ENCODE data around the gene HOXA2. TPM values are rescaled to one million over a fixed set of nuclear protein-coding genes. Genes with fewer than 3 reads are reported as not detected.
A peak's percentile ranks its signal among the peaks of the same experiment; 100 is the strongest.

Gene HOXA2
- total and polyA plus RNA-seq, 2 of the 13 experiments (the other 11 are each of a cell fraction or from before 2014, with no cell fraction given) = 0.22 to 0.29 TPM

DNA sequence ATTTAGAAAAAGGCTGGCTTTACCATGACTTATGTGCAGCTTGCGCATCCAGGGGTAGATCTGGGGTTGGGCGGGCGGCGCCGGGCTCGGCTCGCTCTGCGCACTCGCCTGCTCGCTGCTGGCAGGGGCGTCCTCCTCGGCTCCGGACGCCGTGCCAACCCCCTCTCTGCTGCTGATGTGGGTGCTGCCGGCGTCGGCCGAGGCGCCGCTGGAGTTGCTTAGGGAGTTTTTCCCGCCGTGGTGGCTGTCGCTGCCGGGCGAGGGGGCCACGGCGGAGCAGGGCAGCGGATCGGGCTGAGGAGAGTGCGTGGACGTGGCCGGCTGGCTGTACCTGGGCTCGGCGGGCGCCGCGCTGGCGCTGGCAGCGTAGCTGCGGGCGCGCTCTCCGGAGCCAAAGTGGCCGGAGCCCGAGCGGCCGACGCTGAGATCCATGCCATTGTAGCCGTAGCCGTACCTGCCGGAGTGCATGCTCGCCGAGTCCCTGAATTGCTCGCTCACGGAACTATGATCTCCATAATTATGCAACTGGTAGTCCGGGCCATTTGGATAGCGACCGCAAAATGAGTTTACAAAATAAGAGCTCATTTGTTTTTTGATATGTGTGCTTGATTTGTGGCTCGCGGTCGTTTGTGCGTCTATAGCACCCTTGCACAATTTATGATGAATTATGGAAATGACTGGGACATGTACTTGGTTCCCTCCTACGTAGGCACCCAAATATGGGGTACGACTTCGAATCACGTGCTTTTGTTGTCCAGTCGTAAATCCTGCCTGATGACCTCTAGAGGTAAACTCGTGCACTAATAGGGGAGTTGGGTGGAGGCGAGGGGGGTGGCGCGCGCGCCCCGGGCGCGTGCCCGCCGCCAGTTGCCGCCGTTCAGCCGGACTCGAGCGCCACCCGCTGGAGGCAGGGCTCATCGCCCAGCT lies 40.8 kb upstream of the HOXA2 start, which contains the start of gene HOXA5:
TSS of gene HOXA5 (minus strand) at position 659 of the 927 bp plus-strand sequence. CDS start at position 585, 74 bp downstream.
- intact Hi-C loops (cut with micrococcal nuclease; ENCODE audit: unreplicated experiment) = loop anchor here (5.0 kb wide), 1 partner anchor 766 kb away; no protein-coding TSS in a partner anchor
- H3K79me2 ChIP-seq (ENCODE audit: insufficient read depth, low read length) = no peaks in the 10 kb centered on the region
- H3K36me3 ChIP-seq (replicated peaks in 1 of 2; ENCODE audit: control insufficient read depth in 1 of 2, insufficient read depth in 2 of 2, low read length in 2 of 2) = no peaks in the 10 kb centered on the region; a peak in 2 of 5 replicates
- peak within 1 kb of the TSS; percentile 67 for H2AFZ ChIP-seq (ENCODE audit: low read length)
- FAIRE-seq (peak; percentile 80), ATAC-seq (peak; percentile 74), DNase-seq (ENCODE audit: low spot score) (peak; percentile 90)
- no peaks in the 10 kb centered on the region for H4K20me1 ChIP-seq (ENCODE audit: insufficient read depth, low read length)
- BruUV-seq (replicated peaks) = TSS peak; percentile 64
- peak within 1 kb of the TSS; percentile 70 to 79 (median 76) for H3K4me3 ChIP-seq (replicated peaks in 1 of 3; ENCODE audit: insufficient read depth in 1 of 3, low read depth in 2 of 3, low read length in 3 of 3)
- peaks cover 12% of the 10 kb centered on the region for H3K4me1 ChIP-seq (ENCODE audit: insufficient read depth, low read length)
- no peaks in the 10 kb centered on the region for H3K9me3 ChIP-seq (ENCODE audit: low read length)
- peak within 1 kb of the TSS; percentile 60 for H3K27ac ChIP-seq (ENCODE audit: extremely low read length, insufficient read depth, low read length)
- in situ Hi-C loops (cut with HindIII; ENCODE audit: extremely low pct_ligation_motif_present, low pct_unique_long_range_greater_than_20kb) = no loop called here
- no peaks in the 10 kb centered on the region for H3K27me3 ChIP-seq (ENCODE audit: control insufficient read depth in 1 of 2, insufficient read depth in 2 of 2, low read length in 2 of 2)
- 69% methylated on average over 43 of the region's 86 CpGs for WGBS (ENCODE audit: low lambda C conversion rate)
- peak within 1 kb of the TSS; percentile 67 for H3K9ac ChIP-seq (ENCODE audit: insufficient read depth, low read depth, low read length)
- H3K4me2 ChIP-seq (ENCODE audit: low read depth, low read length) = peak within 1 kb of the TSS; percentile 70
- ChIA-PET POLR2A (interaction anchor here (1.0 to 2.7 kb wide), 7 partner anchors 12 to 456 kb away, joined by 3 to 13 read pairs (median 4); partner anchors contain the start of genes HOXA4 and SKAP2), CTCF (ENCODE audit: low intra/inter-chr PET ratio, low total read pairs) (interaction anchor here (1.3 to 1.8 kb wide), 3 partner anchors 290 to 457 kb away, joined by 4 to 14 read pairs (median 9); no protein-coding TSS in a partner anchor)
- no peak for TF ChIP-seq RFXAP (CRISPR knock-in tag; IDR thresholded peaks at IDR 0.05; ENCODE audit: borderline replicate concordance)
- TF ChIP-seq KLF15 (CRISPR knock-in tag; IDR thresholded peaks at IDR 0.05; ENCODE audit: borderline replicate concordance) = no peak
- TF ChIP-seq, protein P1, sequence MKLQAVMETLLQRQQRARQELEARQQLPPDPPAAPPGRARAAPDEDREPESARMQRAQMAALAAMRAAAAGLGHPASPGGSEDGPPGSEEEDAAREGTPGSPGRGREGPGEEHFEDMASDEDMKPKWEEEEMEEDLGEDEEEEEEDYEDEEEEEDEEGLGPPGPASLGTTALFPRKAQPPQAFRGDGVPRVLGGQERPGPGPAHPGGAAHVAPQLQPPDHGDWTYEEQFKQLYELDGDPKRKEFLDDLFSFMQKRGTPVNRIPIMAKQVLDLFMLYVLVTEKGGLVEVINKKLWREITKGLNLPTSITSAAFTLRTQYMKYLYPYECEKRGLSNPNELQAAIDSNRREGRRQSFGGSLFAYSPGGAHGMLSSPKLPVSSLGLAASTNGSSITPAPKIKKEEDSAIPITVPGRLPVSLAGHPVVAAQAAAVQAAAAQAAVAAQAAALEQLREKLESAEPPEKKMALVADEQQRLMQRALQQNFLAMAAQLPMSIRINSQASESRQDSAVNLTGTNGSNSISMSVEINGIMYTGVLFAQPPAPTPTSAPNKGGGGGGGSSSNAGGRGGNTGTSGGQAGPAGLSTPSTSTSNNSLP (IDR thresholded peaks at IDR 0.05; ENCODE audit: low read depth, low read length) = 0 out of 2 replicates have a peak, but pooled peaks have one; percentile 12
- TF ChIP-seq ZFY (CRISPR knock-in tag; IDR thresholded peaks at IDR 0.05) = peak; percentile 19; the same call in 1 of the 2 replicates
- TF ChIP-seq NRL (CRISPR knock-in tag; IDR thresholded peaks at IDR 0.05; ENCODE audit: borderline replicate concordance) = no peak
- TF ChIP-seq, protein P2, sequence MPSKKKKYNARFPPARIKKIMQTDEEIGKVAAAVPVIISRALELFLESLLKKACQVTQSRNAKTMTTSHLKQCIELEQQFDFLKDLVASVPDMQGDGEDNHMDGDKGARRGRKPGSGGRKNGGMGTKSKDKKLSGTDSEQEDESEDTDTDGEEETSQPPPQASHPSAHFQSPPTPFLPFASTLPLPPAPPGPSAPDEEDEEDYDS (CRISPR knock-in tag; IDR thresholded peaks at IDR 0.05) = peak; percentile 56
- peak; percentile 49; the same call in 1 of the 2 replicates for TF ChIP-seq KDM5A (IDR thresholded peaks at IDR 0.05; ENCODE audit: borderline replicate concordance, low read length)
- TF ChIP-seq CREM (IDR thresholded peaks at IDR 0.05) = peak; percentile 15; the same call in 1 of the 2 replicates
- no peak for TF ChIP-seq CREM (CRISPR knock-in tag; IDR thresholded peaks at IDR 0.05)
- TF ChIP-seq ZNF563 (CRISPR knock-in tag; IDR thresholded peaks at IDR 0.05) = no peak
- TF ChIP-seq, protein P3, sequence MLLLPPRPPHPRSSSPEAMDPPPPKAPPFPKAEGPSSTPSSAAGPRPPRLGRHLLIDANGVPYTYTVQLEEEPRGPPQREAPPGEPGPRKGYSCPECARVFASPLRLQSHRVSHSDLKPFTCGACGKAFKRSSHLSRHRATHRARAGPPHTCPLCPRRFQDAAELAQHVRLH (CRISPR knock-in tag; IDR thresholded peaks at IDR 0.05; ENCODE audit: borderline replicate concordance, low read depth) = no peak
- TF ChIP-seq ZNF670 (CRISPR knock-in tag; IDR thresholded peaks at IDR 0.05; ENCODE audit: borderline replicate concordance) = no peak
- peak; percentile 98 for TF ChIP-seq HNRNPLL (IDR thresholded peaks at IDR 0.05; ENCODE audit: low read depth, low read length, poor library complexity, severe bottlenecking)
- peak; percentile 41; the same call in 1 of the 2 replicates for TF ChIP-seq PHF8 (CRISPR knock-in tag; IDR thresholded peaks at IDR 0.05)
- peak; percentile 60; the same call in 1 of the 2 replicates for TF ChIP-seq NR2C2 (CRISPR knock-in tag; IDR thresholded peaks at IDR 0.05; ENCODE audit: borderline replicate concordance)
- TF ChIP-seq, protein P4, sequence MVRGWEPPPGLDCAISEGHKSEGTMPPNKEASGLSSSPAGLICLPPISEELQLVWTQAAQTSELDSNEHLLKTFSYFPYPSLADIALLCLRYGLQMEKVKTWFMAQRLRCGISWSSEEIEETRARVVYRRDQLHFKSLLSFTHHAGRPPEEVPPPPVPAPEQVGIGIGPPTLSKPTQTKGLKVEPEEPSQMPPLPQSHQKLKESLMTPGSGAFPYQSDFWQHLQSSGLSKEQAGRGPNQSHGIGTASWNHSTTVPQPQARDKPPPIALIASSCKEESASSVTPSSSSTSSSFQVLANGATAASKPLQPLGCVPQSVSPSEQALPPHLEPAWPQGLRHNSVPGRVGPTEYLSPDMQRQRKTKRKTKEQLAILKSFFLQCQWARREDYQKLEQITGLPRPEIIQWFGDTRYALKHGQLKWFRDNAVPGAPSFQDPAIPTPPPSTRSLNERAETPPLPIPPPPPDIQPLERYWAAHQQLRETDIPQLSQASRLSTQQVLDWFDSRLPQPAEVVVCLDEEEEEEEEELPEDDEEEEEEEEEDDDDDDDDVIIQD (CRISPR knock-in tag; IDR thresholded peaks at IDR 0.05; ENCODE audit: low read depth) = peak; percentile 93
- TF ChIP-seq CHD2 (IDR thresholded peaks at IDR 0.05; ENCODE audit: low read depth, low read length) = no peak
- TF ChIP-seq, protein P5, sequence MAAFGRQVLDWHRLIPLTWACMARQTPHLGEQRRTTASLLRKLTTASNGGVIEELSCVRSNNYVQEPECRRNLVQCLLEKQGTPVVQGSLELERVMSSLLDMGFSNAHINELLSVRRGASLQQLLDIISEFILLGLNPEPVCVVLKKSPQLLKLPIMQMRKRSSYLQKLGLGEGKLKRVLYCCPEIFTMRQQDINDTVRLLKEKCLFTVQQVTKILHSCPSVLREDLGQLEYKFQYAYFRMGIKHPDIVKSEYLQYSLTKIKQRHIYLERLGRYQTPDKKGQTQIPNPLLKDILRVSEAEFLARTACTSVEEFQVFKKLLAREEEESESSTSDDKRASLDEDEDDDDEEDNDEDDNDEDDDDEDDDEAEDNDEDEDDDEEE (CRISPR knock-in tag; IDR thresholded peaks at IDR 0.05) = no peak

All from HepG2 (cell line).